ENCODE results near the gene SANBR.

Gene SANBR

DNA sequence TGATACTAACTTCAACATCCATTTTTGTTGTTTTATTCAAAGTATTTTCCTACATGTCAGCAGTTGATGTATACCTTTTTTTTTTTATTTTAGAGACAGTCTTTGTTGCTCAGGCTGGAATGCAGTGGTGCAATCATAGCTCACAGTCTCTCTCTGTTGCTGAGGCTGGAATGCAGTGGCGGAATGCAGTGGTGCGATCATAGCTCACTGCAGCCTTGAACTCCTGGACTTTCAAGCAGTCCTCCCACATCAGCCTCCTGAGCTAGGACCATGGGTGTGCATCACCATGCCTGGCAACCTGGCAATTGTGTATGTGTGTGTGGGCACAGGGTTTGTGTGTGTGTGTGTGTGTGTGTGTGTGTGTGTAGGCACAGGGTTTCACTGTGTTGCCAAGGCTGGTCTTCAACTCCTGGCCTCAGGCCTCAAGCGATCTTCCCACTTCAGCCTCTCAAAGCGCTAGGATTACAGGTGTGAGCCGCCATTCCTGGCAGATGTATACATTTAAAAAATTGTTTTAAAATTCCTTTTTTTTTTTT is 24.8 kb downstream of the SANBR start:
- no peak for DNase-seq (ENCODE audit: low spot score)

DNA sequence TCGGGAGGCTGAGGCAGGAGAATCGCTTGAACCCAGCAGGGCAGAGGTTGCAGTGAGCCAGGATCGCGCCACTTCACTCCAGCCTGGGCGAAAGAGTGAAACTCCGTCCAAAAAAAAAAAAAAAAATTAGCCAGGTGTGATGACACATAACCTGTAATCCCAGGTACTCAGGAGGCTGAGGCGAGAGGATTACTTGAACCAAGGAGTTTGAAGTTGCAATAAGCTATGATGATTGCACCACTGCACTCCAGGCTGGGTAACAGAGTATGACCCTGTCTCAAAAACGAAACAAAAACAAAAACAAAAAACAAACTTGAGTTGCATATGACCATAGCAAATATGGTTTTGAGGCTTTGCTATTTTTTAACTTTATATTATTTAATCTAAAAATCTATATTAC is 25.8 kb downstream of the SANBR start:
- DNase-seq (ENCODE audit: low spot score): no peak

DNA sequence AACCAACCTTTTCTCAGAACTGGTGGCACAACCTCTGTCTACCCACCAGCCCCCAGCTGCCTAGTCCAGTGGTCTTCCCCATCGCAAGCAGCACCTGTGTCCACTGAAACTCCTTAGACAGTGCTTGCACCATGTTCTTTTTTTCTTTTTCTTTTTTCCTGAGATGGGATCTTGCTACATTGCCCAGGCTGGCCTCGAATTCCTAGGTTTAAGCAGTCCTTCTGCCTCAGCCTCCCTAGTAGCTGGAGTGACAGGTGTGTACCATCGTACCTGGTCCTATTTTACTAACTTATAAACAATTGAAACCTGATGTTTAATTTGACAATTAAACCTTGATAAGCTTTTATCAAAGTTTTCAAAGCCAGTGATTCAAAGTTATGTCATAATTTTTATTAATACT is 30.8 kb downstream of the SANBR start:
- no peak for DNase-seq (ENCODE audit: low spot score)

DNA sequence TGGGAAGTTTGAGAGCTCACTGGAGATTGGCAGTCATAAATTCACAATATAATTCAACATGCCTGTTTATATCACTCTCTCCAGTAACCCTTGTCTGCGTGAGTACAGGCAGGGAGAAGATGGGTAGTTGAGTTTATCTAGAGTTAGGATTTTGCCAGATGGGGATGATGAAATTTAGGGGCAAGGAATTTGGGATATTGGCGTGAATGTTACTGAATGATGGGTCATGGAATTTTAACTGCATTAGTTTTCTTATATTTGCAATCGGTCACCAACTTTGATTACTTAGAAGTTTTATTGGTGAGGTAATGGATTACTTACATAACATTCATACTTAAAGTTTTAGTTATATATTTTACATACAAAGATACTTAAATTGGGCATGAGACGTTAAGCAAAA is 35.1 kb downstream of the SANBR start:
- DNase-seq (ENCODE audit: low spot score): no peak

DNA sequence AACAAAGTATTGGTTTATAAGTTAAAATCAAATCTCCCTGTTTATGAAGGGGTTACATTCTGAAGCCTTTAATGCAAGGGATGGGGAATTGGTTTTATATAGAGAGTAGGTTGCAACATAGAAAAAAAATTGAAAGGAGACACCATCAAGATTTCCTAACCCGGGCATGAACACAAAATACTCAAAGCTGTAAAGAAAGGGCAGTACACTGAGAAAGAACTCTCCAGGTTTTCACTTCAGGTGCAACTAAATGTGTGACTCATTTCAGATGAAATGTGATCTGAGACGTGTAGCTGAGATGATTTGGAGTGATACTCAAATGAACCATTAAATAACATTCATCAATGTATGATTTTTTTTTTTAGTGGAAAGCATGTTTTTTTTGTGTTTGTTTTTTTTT is 43.6 kb downstream of the SANBR start:
- no peak for DNase-seq (ENCODE audit: low spot score)

DNA sequence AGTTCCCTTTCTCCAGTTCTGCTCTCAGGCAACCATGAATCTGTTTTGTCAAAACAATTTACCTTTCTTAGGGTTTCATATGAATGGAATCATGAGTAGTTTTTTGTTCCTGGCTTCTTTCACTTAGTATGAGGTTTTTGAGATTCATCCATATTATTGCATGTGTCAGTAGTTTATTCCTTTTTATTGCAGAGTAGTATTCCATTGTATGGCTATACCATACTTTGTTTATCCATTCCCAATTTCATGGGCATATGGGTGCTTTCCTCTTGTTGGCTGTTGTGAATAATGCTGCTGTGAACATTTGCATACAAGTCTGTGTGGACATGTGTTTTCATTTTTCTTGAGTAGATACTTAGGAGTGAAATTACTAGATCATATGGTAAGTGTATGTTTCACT is 46.0 kb downstream of the SANBR start:
- DNase-seq (ENCODE audit: low spot score): no peak

DNA sequence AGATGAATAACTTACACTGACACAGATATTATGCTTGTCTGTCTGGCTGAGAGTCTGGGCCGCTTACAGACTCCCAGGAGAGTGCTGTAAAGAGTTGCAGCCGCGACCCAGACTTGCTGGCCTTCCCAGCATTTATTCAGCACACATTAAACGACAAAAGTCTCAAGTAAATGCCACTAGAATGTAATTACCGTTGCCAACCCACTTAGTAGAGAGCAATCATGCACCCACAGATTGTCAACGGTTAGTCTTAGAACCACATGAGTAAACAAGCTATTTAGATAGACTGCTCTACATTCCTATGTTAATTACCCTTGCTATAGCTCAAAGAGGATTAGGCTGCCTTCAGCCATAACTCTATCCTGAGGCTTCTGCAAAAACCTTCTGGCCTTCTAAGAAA is 48.5 kb downstream of the SANBR start:
- no peak for DNase-seq (ENCODE audit: low spot score)
